Neural crest cell (in vitro differentiated cells): ENCODE measurements around the gene ZDHHC14. TPM values are rescaled to one million over a fixed set of nuclear protein-coding genes. Genes with fewer than 3 reads are reported as not detected.

Experiments
- DNase-seq: peaks from one replicate; pipeline ENCODE4 v3.0.0; 2021; ENCODE audit warnings: low read depth, mixed read lengths, low spot score
- H3K27ac Mint-ChIP-seq: one replicate; pipeline ENCODE4 v1.8.0; 2021; ENCODE audit warnings: mild to moderate bottlenecking, mixed read lengths; ENCODE audit not compliant: unreplicated experiment
- H3K27me3 Mint-ChIP-seq: 2 replicates; pipeline ENCODE4 v1.8.0; 2021; ENCODE audit warnings: low read depth, mild to moderate bottlenecking, mixed read lengths
- H3K36me3 Mint-ChIP-seq: 2 replicates; pipeline ENCODE4 v1.8.0; 2021; ENCODE audit warnings: low read depth, mild to moderate bottlenecking, mixed read lengths
- H3K4me1 Mint-ChIP-seq: 2 replicates; pipeline ENCODE4 v1.8.0; 2021; ENCODE audit warnings: mixed read lengths
- H3K4me3 Mint-ChIP-seq: one replicate; pipeline ENCODE4 v1.8.0; 2021; ENCODE audit warnings: mild to moderate bottlenecking, mixed read lengths
- H3K9me3 Mint-ChIP-seq: 2 replicates; pipeline ENCODE4 v1.8.0; 2021; ENCODE audit warnings: mixed read lengths
- total RNA-seq: library from RNA; stranded (reverse); gene quantifications from 2 replicates; pipeline ENCODE4 v1.2.1, GENCODE V29; 2021
- TF ChIP-seq, protein P1 (sequence below): fragments of 200-600 bp; sonication (generic); conservative IDR thresholded peaks from 2 replicates; pipeline ENCODE4 v1.5.0; 2021; ENCODE audit warnings: antibody characterized with exemption, mild to moderate bottlenecking

Gene ZDHHC14
- total RNA-seq, 1 donor from 2014 or later: 5.3 TPM

DNA sequence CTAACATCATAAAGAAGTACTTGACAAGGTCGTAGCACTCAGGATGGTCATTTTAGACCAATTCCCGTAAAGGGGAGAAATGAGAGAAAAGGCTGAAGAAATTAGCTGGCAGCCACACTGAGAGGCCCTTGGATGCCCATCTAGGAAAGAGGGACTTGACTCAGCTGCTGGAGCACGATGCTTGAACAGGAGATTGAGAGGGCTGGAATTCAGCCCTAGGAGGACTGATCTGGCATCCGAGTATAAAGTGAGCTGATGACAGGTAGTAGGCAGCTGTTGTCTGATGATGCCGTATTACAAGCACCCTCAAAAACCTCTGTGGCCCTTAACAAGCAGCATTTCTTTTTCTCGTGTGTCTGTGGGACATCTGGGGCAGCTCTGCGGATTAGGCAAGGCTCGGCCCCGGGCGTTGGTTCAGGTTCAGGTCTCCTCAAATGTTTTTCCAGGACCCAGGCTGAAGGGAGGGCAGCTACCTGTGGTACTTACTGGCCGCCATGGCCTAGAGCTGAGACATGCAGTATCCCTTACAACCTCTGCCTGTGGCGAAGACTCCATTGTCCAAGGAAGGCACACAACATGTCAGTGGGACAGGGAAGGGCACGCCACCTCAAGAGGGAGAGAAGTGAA is 222.4 kb downstream of the ZDHHC14 start:
- DNase-seq: no peak
- no peaks in the 10 kb centered on the region for H3K9me3 Mint-ChIP-seq
- peaks cover 9% of the 10 kb centered on the region for H3K27me3 Mint-ChIP-seq
- no peak overlapping the region for H3K27ac Mint-ChIP-seq
- TF ChIP-seq, protein P1, sequence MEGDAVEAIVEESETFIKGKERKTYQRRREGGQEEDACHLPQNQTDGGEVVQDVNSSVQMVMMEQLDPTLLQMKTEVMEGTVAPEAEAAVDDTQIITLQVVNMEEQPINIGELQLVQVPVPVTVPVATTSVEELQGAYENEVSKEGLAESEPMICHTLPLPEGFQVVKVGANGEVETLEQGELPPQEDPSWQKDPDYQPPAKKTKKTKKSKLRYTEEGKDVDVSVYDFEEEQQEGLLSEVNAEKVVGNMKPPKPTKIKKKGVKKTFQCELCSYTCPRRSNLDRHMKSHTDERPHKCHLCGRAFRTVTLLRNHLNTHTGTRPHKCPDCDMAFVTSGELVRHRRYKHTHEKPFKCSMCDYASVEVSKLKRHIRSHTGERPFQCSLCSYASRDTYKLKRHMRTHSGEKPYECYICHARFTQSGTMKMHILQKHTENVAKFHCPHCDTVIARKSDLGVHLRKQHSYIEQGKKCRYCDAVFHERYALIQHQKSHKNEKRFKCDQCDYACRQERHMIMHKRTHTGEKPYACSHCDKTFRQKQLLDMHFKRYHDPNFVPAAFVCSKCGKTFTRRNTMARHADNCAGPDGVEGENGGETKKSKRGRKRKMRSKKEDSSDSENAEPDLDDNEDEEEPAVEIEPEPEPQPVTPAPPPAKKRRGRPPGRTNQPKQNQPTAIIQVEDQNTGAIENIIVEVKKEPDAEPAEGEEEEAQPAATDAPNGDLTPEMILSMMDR: no peak
- peaks cover 29% of the 10 kb centered on the region for H3K4me1 Mint-ChIP-seq
- peaks cover 3% of the 10 kb centered on the region for H3K36me3 Mint-ChIP-seq
- no peak overlapping the region for H3K4me3 Mint-ChIP-seq

DNA sequence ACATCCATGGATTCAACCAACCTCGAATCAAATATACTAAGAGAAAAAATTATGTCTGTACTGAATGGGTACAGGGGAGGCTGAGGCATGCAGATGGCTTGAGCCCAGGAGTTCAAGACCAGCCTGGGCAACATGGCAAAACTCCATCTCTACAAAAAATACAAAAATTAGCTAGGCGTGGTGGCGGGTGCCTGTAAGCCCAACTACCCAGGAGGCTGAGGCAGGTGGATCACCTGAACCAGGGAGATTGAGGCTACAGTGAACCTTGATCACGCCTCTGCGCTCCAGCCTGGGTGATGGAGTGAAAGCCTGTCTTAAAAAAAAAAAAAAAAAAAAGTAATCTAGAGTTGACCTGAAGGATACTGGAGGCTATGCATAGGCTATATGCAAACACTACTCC is 223.0 kb downstream of the ZDHHC14 start:
- Mint-ChIP-seq H3K4me1 (peaks cover 29% of the 10 kb centered on the region), H3K36me3 (peaks cover 3% of the 10 kb centered on the region), H3K4me3 (no peak overlapping the region), H3K27ac (no peak overlapping the region), H3K9me3 (no peaks in the 10 kb centered on the region), H3K27me3 (peaks cover 9% of the 10 kb centered on the region)
- TF ChIP-seq, protein P1: no peak
- no peak for DNase-seq

DNA sequence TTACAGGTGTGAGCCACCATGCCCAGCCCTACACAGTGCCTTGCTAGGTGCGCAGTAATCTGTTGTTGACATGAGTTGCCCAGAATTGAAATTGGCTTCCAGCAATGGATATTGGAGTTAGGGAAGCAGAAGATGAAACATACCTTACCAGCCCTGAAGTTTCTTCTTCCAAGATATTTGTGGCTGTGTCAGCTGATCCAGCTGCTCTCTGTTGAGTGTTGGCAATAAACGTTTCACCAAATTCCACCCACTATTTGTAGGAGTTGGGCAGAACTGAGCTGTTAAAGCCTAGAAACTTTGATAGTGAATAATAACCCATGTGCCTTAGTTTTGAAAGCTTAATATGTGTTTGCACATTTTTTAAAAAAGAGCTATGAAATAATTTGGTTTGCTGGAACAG is 223.8 kb downstream of the ZDHHC14 start:
- Mint-ChIP-seq H3K4me1 (peaks cover 29% of the 10 kb centered on the region), H3K27ac (no peak overlapping the region), H3K4me3 (no peak overlapping the region)

DNA sequence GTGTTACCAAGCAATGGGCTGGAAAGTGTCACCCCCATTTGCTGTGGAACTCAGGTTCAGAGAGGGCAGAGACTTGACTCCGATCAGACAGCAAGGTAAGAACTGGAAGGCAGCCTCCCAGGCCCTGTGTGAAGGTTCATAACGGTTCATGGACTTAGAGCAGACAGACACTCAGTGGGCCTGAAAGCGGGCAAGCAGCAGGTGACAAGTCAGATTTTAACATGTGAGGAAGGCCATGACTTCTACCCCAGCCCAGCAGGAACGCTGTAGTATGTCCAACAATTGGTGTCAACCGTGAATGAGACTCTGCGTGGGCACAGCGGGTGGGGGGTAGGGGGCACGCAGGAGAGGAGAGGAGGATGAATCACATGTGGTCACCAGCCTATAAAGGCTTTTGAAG is 224.5 kb downstream of the ZDHHC14 start:
- TF ChIP-seq, protein P1: no peak
- DNase-seq: no peak
- no peak overlapping the region for H3K4me3 Mint-ChIP-seq
- H3K27ac Mint-ChIP-seq: no peak overlapping the region
- no peaks in the 10 kb centered on the region for H3K9me3 Mint-ChIP-seq
- H3K4me1 Mint-ChIP-seq: peaks cover 29% of the 10 kb centered on the region
- H3K36me3 Mint-ChIP-seq: peaks cover 3% of the 10 kb centered on the region
- peaks cover 9% of the 10 kb centered on the region for H3K27me3 Mint-ChIP-seq

More for the DNA sequence above, 223.8 kb downstream of the ZDHHC14 start:
- TF ChIP-seq, protein P1: no peak
- DNase-seq: no peak
- Mint-ChIP-seq H3K36me3 (peaks cover 3% of the 10 kb centered on the region), H3K9me3 (no peaks in the 10 kb centered on the region), H3K27me3 (peaks cover 9% of the 10 kb centered on the region)

DNA sequence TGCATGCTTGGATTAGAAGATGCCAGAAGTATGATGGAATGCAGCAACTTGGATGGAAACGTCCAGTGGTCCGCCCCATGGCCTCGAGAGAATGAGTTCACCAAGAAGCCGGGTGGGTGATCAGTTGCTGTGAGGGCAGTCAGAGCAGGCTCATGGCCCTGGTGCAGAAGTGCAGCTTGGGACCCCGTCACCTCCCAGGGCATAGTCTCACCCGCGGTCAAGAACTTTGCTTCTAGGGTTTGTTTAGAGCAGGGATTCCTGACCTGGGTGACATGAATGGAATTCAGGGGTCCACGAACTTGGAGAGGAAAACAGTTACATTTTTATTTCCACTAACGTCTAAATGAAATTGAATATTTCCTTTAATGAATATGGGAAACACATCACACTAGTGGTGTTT is 225.5 kb downstream of the ZDHHC14 start:
- no peaks in the 10 kb centered on the region for H3K9me3 Mint-ChIP-seq
- peaks cover 29% of the 10 kb centered on the region for H3K4me1 Mint-ChIP-seq
- H3K27me3 Mint-ChIP-seq: peaks cover 9% of the 10 kb centered on the region
- TF ChIP-seq, protein P1: no peak
- DNase-seq: no peak
- H3K36me3 Mint-ChIP-seq: peaks cover 3% of the 10 kb centered on the region
- no peak overlapping the region for H3K27ac Mint-ChIP-seq
- H3K4me3 Mint-ChIP-seq: no peak overlapping the region
